ENCODE data around the gene MISP. TPM values are rescaled to one million over a fixed set of nuclear protein-coding genes. Genes with fewer than 3 reads are reported as not detected.
"Not testable (repeated sequence)": the region's sequence is repeated elsewhere in the genome, so short reads cannot be mapped to it uniquely, and the experiment has no call there.

The MISP gene
- total RNA-seq, 1 donor from 2014 or later: 1.5 TPM

GRCh38 chr19:728011-728410, 22.9 kb upstream of the MISP start:
- no peak for TF ChIP-seq CTCF (IDR thresholded peaks at IDR 0.05; ENCODE audit: unreplicated experiment)
- no peaks in the 10 kb centered on the region for H3K27me3 Mint-ChIP-seq (ENCODE audit: low read depth)
- peaks cover 14% of the 10 kb centered on the region for H3K36me3 Mint-ChIP-seq
- H3K27ac Mint-ChIP-seq: no peak overlapping the region
- no peaks in the 10 kb centered on the region for H3K4me1 Mint-ChIP-seq
- H3K4me3 Mint-ChIP-seq: no peak overlapping the region
- no peaks in the 10 kb centered on the region for H3K9me3 Mint-ChIP-seq
- DNase-seq (ENCODE audit: low spot score in 2 of 2, unreplicated experiment in 2 of 2): no peak

- H3K27ac Mint-ChIP-seq, H3K9me3 Mint-ChIP-seq: not testable (repeated sequence)
- peaks cover 22% of the 10 kb centered on the region for H3K36me3 Mint-ChIP-seq
Measured at GRCh38 chr19:729564-729963, 21.3 kb upstream of the MISP start.

GRCh38 chr19:729965-730668, 20.8 kb upstream of the MISP start:
- Mint-ChIP-seq H3K36me3 (peaks cover 24% of the 10 kb centered on the region), H3K4me1 (no peaks in the 10 kb centered on the region), H3K27ac (no peak overlapping the region), H3K4me3 (no peak overlapping the region), H3K9me3 (no peaks in the 10 kb centered on the region), H3K27me3 (ENCODE audit: low read depth) (no peaks in the 10 kb centered on the region)
- no peak for DNase-seq (ENCODE audit: low spot score in 2 of 2, unreplicated experiment in 2 of 2)
- no peak for TF ChIP-seq CTCF (IDR thresholded peaks at IDR 0.05; ENCODE audit: unreplicated experiment)

More at GRCh38 chr19:729564-729963, 21.3 kb upstream of the MISP start:
- not testable (repeated sequence) for H3K4me3 Mint-ChIP-seq; DNase-seq (ENCODE audit: low spot score in 2 of 2, unreplicated experiment in 2 of 2); H3K4me1 Mint-ChIP-seq; H3K27me3 Mint-ChIP-seq (ENCODE audit: low read depth)

GRCh38 chr19:731000-731399, 19.9 kb upstream of the MISP start:
- no peaks in the 10 kb centered on the region for H3K27me3 Mint-ChIP-seq (ENCODE audit: low read depth)
- H3K36me3 Mint-ChIP-seq: peaks cover 24% of the 10 kb centered on the region
- no peak overlapping the region for H3K27ac Mint-ChIP-seq
- no peaks in the 10 kb centered on the region for H3K9me3 Mint-ChIP-seq
- no peak overlapping the region for H3K4me3 Mint-ChIP-seq
- no peaks in the 10 kb centered on the region for H3K4me1 Mint-ChIP-seq
- no peak for TF ChIP-seq CTCF (IDR thresholded peaks at IDR 0.05; ENCODE audit: unreplicated experiment)
- DNase-seq (ENCODE audit: low spot score in 2 of 2, unreplicated experiment in 2 of 2): no peak

- Mint-ChIP-seq H3K36me3 (peaks cover 27% of the 10 kb centered on the region), H3K27ac (no peak overlapping the region), H3K9me3 (no peaks in the 10 kb centered on the region), H3K4me3 (no peak overlapping the region), H3K27me3 (ENCODE audit: low read depth) (no peaks in the 10 kb centered on the region), H3K4me1 (no peaks in the 10 kb centered on the region)
- no peak for DNase-seq (ENCODE audit: low spot score in 2 of 2, unreplicated experiment in 2 of 2)
- TF ChIP-seq CTCF (IDR thresholded peaks at IDR 0.05; ENCODE audit: unreplicated experiment): no peak
Measured at GRCh38 chr19:732148-733069, 18.5 kb upstream of the MISP start.

- Mint-ChIP-seq H3K9me3 (no peaks in the 10 kb centered on the region), H3K36me3 (peaks cover 26% of the 10 kb centered on the region), H3K27ac (no peak overlapping the region), H3K4me3 (no peak overlapping the region), H3K27me3 (ENCODE audit: low read depth) (no peaks in the 10 kb centered on the region), H3K4me1 (no peaks in the 10 kb centered on the region)
- DNase-seq (ENCODE audit: low spot score in 2 of 2, unreplicated experiment in 2 of 2): no peak
- TF ChIP-seq CTCF (IDR thresholded peaks at IDR 0.05; ENCODE audit: unreplicated experiment): no peak
Measured at GRCh38 chr19:734716-735115, 16.2 kb upstream of the MISP start.

Data from mesothelial cell of epicardium (in vitro differentiated cells).